IMR-90 (cell line): ENCODE data around the gene RUSC1. TPM values are rescaled to one million over a fixed set of nuclear protein-coding genes. Genes with fewer than 3 reads are reported as not detected.

Source experiments
- ATAC-seq: fragments of 200-7000 bp; cut with Tn5 transposase; 2 replicates; pipeline ENCODE4 v1.9.1; 2020; ENCODE audit warnings: low read depth, mild to moderate bottlenecking, moderate library complexity
- BruUV-seq: library from RNA; stranded (reverse); fragments of 400-500 nt; replicated peaks from 2 replicates; lab custom pipeline; 2021; lab: Mats Ljungman, UMichigan
- CTCF ChIA-PET: fragments of 300-600 bp; formaldehyde crosslinking; extraction: SDS; loops from one replicate; lab custom pipeline; 2021; ENCODE audit warnings: antibody characterized with exemption; lab: Yijun Ruan, JAX
- POLR2A ChIA-PET: fragments of 300-600 bp; sonication (Branson Sonifier 250); formaldehyde crosslinking; loops from one replicate; lab custom pipeline; 2022; ENCODE audit warnings: antibody characterized with exemption; ENCODE audit not compliant: unreplicated experiment; lab: Charles Lee
- DNase-seq: peaks from one replicate; pipeline ENCODE4 v3.0.0; 2013
- H2AFZ ChIP-seq: replicated peaks from 2 replicates; pipeline ENCODE3; 2013; ENCODE audit warnings: low read length, mild to moderate bottlenecking; ENCODE audit not compliant: poor library complexity
- H2AK5ac ChIP-seq: 2 replicates; pipeline ENCODE4 v1.6.1; 2013; ENCODE audit warnings: low read depth, low read length, inconsistent platforms
- H2AK9ac ChIP-seq: replicated peaks from 2 replicates; pipeline ENCODE3; 2013; ENCODE audit warnings: mild to moderate bottlenecking, low read depth, low read length, moderate library complexity; ENCODE audit not compliant: poor library complexity
- H2BK120ac ChIP-seq: 2 replicates; pipeline ENCODE4 v1.6.1; 2013; ENCODE audit warnings: low read depth, low read length, inconsistent platforms
- H2BK15ac ChIP-seq: 3 replicates; pipeline ENCODE4 v1.6.1; 2013; ENCODE audit warnings: low read depth, low read length, inconsistent platforms
- H2BK20ac ChIP-seq: 2 replicates; pipeline ENCODE4 v1.6.1; 2013; ENCODE audit warnings: low read depth, mild to moderate bottlenecking, inconsistent platforms, low read length, moderate library complexity
- H2BK5ac ChIP-seq: 2 replicates; pipeline ENCODE4 v1.6.1; 2013; ENCODE audit warnings: mild to moderate bottlenecking, low read depth, low read length, inconsistent platforms; ENCODE audit not compliant: poor library complexity, severe bottlenecking
- H3K14ac ChIP-seq: replicated peaks from 2 replicates; pipeline ENCODE4 v1.6.1; 2013; ENCODE audit warnings: low read depth, low read length, inconsistent platforms
- H3K18ac ChIP-seq: 2 replicates; pipeline ENCODE4 v1.6.1; 2013; ENCODE audit warnings: low read depth, low read length, control low read depth
- H3K23ac ChIP-seq: 2 replicates; pipeline ENCODE4 v1.6.1; 2013; ENCODE audit warnings: low read depth, low read length, inconsistent platforms
- H3K27ac ChIP-seq: 2 replicates; pipeline ENCODE4 v1.5.1; 2013; ENCODE audit warnings: mild to moderate bottlenecking, control low read depth, low read length; ENCODE audit not compliant: insufficient read depth
- H3K27me3 ChIP-seq: 2 replicates; pipeline ENCODE4 v1.6.1; 2013; ENCODE audit warnings: low read length; ENCODE audit not compliant: control insufficient read depth, insufficient read depth
- H3K36me3 ChIP-seq: 2 replicates; pipeline ENCODE4 v1.6.1; 2013; ENCODE audit warnings: low read length, mixed read lengths; ENCODE audit not compliant: control insufficient read depth, insufficient read depth
- H3K4ac ChIP-seq: 2 replicates; pipeline ENCODE4 v1.6.1; 2013; ENCODE audit warnings: low read depth, low read length, inconsistent platforms
- H3K4me1 ChIP-seq: 2 replicates; pipeline ENCODE4 v1.6.1; 2013; ENCODE audit warnings: low read length, mixed read lengths; ENCODE audit not compliant: control insufficient read depth, insufficient read depth
- H3K4me2 ChIP-seq: 2 replicates; pipeline ENCODE4 v1.6.1; 2013; ENCODE audit warnings: low read depth, mild to moderate bottlenecking, control low read depth, low read length, moderate library complexity
- H3K4me3 ChIP-seq: 2 replicates; pipeline ENCODE4 v1.5.1; 2013; ENCODE audit warnings: low read depth, mild to moderate bottlenecking, control low read depth, low read length, moderate library complexity; ENCODE audit not compliant: insufficient read depth
- H3K56ac ChIP-seq: 2 replicates; pipeline ENCODE4 v1.6.1; 2013; ENCODE audit warnings: low read length, inconsistent platforms; ENCODE audit not compliant: insufficient read depth; ENCODE audit errors: extremely low read depth
- H3K79me1 ChIP-seq, 2 experiments: 2 replicates each; pipeline ENCODE4 v1.6.1; 2013; ENCODE audit warnings: low read length in 2 of 2, inconsistent platforms in 1 of 2, low read depth in 1 of 2
- H3K9ac ChIP-seq: 2 replicates; pipeline ENCODE4 v1.6.1; 2013; ENCODE audit warnings: low read depth, low read length, control low read depth
- H3K9me1 ChIP-seq: 2 replicates; pipeline ENCODE4 v1.6.1; 2013; ENCODE audit warnings: low read length, inconsistent platforms; ENCODE audit not compliant: insufficient read depth
- H3K9me3 ChIP-seq: 2 replicates; pipeline ENCODE4 v1.6.1; 2013; ENCODE audit warnings: low read length; ENCODE audit not compliant: control insufficient read depth, insufficient read depth
- H4K20me1 ChIP-seq: 2 replicates; pipeline ENCODE4 v1.6.1; 2013; ENCODE audit warnings: low read length, inconsistent platforms; ENCODE audit not compliant: insufficient read depth
- H4K5ac ChIP-seq: 2 replicates; pipeline ENCODE4 v1.6.1; 2013; ENCODE audit warnings: mild to moderate bottlenecking, low read depth, low read length, control low read depth
- H4K8ac ChIP-seq, 2 experiments: 2 replicates each; pipeline ENCODE4 v1.6.1; 2013; ENCODE audit warnings: low read depth in 2 of 2, low read length in 2 of 2, control low read depth in 1 of 2, inconsistent platforms in 1 of 2
- H4K91ac ChIP-seq: 2 replicates; pipeline ENCODE4 v1.6.1; 2013; ENCODE audit warnings: low read depth, low read length, inconsistent platforms; ENCODE audit not compliant: insufficient read depth
- BHLHE40 ChIP-seq: fragments of 150-350 bp; IDR thresholded peaks from 2 replicates; pipeline ENCODE4 v1.6.1; 2016; ENCODE audit warnings: mild to moderate bottlenecking, low read depth, low read length
- CEBPB ChIP-seq: IDR thresholded peaks from 2 replicates; pipeline ENCODE4 v1.6.1; 2012; ENCODE audit warnings: low read depth, low read length, improper control_type of control experiment
- ELK1 ChIP-seq: fragments of 150-350 bp; IDR thresholded peaks from 2 replicates; pipeline ENCODE4 v1.6.1; 2016; ENCODE audit warnings: low read depth, mild to moderate bottlenecking, low read length, moderate library complexity, borderline replicate concordance
- FOS ChIP-seq: fragments of 150-350 bp; IDR thresholded peaks from 2 replicates; pipeline ENCODE4 v1.6.1; 2016; ENCODE audit warnings: low read depth, low read length
- MXI1 ChIP-seq: IDR thresholded peaks from 2 replicates; pipeline ENCODE4 v1.6.1; 2012; ENCODE audit warnings: low read depth, mild to moderate bottlenecking, low read length, moderate library complexity, borderline replicate concordance
- NFE2L2 ChIP-seq: fragments of 150-350 bp; IDR thresholded peaks from 2 replicates; pipeline ENCODE4 v1.6.1; 2016; ENCODE audit warnings: low read depth, mild to moderate bottlenecking, low read length
- RAD21 ChIP-seq: IDR thresholded peaks from 2 replicates; pipeline ENCODE4 v1.6.1; 2012; ENCODE audit warnings: low read length, improper control_type of control experiment
- RCOR1 ChIP-seq: IDR thresholded peaks from 2 replicates; pipeline ENCODE4 v1.6.1; 2012; ENCODE audit warnings: mild to moderate bottlenecking, low read length, improper control_type of control experiment; ENCODE audit not compliant: insufficient replicate concordance
- RFX5 ChIP-seq: IDR thresholded peaks from 2 replicates; pipeline ENCODE4 v1.8.0; 2012; ENCODE audit warnings: low read depth, mild to moderate bottlenecking, low read length, moderate library complexity
- SMC3 ChIP-seq: fragments of 150-350 bp; IDR thresholded peaks from 2 replicates; pipeline ENCODE4 v1.6.1; 2016; ENCODE audit warnings: low read depth, mild to moderate bottlenecking, antibody characterized with exemption, low read length, moderate library complexity
- WGBS, 2 experiments: methylation state at CpG; one replicate each; pipeline versions ENCODE4 v1.1.5 to v1.1.7; 2013; ENCODE audit warnings: missing lambda C conversion rate in 2 of 2; ENCODE audit not compliant: insufficient read length in 1 of 2; ENCODE audit errors: extremely low coverage in 2 of 2; 5-methylcytosine and 5-hydroxymethylcytosine counted together
- dilution Hi-C: fragments of 300-500 bp; cut with HindIII; formaldehyde crosslinking; loops from one replicate; pipeline ENCODE4 v1.14.3; 2018; ENCODE audit warnings: low sequenced_read_pairs; ENCODE audit not compliant: unreplicated experiment
- in situ Hi-C: fragments of 300-500 bp; cut with MboI; formaldehyde crosslinking; loops from 3 replicates; pipeline ENCODE4 v1.14.3; 2019; ENCODE audit warnings: low sequenced_read_pairs, inconsistent platforms, mixed read lengths
- intact Hi-C: fragments of 100-400 bp; cut with micrococcal nuclease; formaldehyde crosslinking; loops from 2 replicates; pipeline ENCODE4 v1.10.0; 2022
- polyA plus RNA-seq, 3 experiments: library from polyadenylated mRNA; depleted of rRNA; stranded (reverse); fragments of >200 nt; gene quantifications; 2 replicates each; pipeline ENCODE4 v1.2.3, GENCODE V29; 2012; ENCODE audit warnings: low replicate concordance in 1 of 3
- total RNA-seq: library from RNA; depleted of rRNA; stranded (reverse); fragments of >200 nt; gene quantifications from 2 replicates; pipeline ENCODE4 v1.2.3, GENCODE V29; 2012

The RUSC1 gene
- total and polyA plus RNA-seq, 2 of the 4 experiments (the other 2 are of a cell fraction) = 4.1 to 31.4 TPM

DNA sequence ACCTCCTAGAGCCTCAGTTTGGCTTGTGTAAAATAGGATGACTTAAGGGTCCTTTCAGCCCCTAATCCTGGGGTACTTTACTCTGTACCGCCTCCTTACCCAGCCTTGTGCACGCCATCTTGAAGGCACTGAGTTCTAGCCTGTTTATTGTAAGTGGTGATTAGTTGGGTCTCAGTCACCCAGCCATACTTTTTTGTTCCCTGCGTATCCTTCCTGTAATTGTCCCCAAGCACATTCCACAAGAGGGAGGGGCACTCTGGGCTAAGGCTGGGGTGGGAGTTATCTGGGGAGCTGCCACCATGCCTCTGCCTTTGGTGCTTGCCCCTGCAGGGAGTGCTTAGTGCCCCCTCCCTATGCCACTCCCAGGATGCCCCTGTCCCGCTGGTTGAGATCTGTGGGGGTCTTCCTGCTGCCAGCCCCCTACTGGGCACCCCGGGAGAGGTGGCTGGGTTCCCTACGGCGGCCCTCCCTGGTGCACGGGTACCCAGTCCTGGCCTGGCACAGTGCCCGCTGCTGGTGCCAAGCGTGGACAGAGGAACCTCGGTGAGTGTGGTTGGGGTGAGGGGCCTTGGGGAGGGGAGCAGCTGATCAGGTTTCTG, 11.2 kb upstream of the RUSC1 start (continued):
- no peak for TF ChIP-seq ELK1

DNA sequence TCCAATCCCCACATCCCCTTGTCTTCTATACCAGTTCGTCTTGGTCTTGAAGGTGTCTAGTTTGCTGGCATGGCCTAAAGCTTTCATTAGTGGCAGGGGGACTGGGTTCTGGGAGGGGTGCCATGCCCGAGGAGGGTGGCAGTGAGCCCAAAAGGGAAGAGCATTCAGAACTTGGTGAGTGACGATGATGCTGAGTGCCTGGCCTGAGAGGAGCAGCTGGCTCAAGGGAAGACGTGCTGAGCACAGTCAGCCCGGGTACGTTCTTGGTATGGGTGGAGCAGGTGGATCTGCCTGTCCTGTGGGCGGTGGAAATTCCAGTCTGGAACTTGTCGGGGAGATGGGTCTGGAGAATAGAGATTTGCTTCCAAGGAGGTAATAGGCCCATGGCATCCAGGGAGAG, 7.4 kb upstream of the RUSC1 start:
- ATAC-seq = no peak
- Histone ChIP-seq H2BK120ac (no peak overlapping the region), H3K23ac (no peak overlapping the region), H2BK5ac (no peak overlapping the region), H4K20me1 (no peaks in the 10 kb centered on the region), H4K91ac (no peak overlapping the region), H3K36me3 (peaks cover 20% of the 10 kb centered on the region), H2BK20ac (no peak overlapping the region), H3K79me1 (peaks cover 15 to 53% of the 10 kb centered on the region in 2 experiments), H3K9me1 (peaks cover 10% of the 10 kb centered on the region; the same call in 1 of the 2 replicates), H2BK15ac (no peak overlapping the region), H2AK5ac (0 out of 2 replicates have a peak overlapping the region, but pooled peaks have one; percentile 3), H3K4me1 (peaks cover 4% of the 10 kb centered on the region), H3K4me2 (no peak overlapping the region), H3K27me3 (no peaks in the 10 kb centered on the region), H3K56ac (no peak overlapping the region), H3K9me3 (no peaks in the 10 kb centered on the region), H3K27ac (no peak overlapping the region), H3K9ac (no peak overlapping the region), H2AFZ (no peak overlapping the region), H4K5ac (no peak overlapping the region), H4K8ac (no peak overlapping the region), H2AK9ac (no peak overlapping the region), H3K4ac (no peak overlapping the region), H3K4me3 (no peak overlapping the region), H3K18ac (no peak overlapping the region), H3K14ac (no peak overlapping the region)
- BruUV-seq = no TSS peak
- WGBS, 2 experiments = 92% methylated on average over 7 of the region's 8 CpGs; no CpG with 5 or more reads in 1 of the 2 experiments
- POLR2A ChIA-PET = no interaction called here
- no peak for TF ChIP-seq NFE2L2
- no peak for TF ChIP-seq RCOR1
- TF ChIP-seq FOS = no peak
- TF ChIP-seq MXI1 = no peak
- TF ChIP-seq SMC3 = no peak
- no peak for TF ChIP-seq RFX5
- TF ChIP-seq RAD21 = no peak
- no peak for TF ChIP-seq CEBPB
- no peak for TF ChIP-seq BHLHE40
- DNase-seq = no peak
- dilution Hi-C loops (no loop called here), intact Hi-C loops (no loop called here), in situ Hi-C loops (no loop called here)
- CTCF ChIA-PET = no interaction called here
